Mesenchymal stem cell (in vitro differentiated cells and primary cell): ENCODE measurements around the gene REEP5.

Experiments
- DNase-seq: peaks from one replicate; pipeline ENCODE4 v3.0.0-alpha.2; 2013
- H2AFZ ChIP-seq: one replicate; pipeline ENCODE4 v1.6.1; 2013; ENCODE audit warnings: low read depth, mild to moderate bottlenecking, control low read depth, inconsistent platforms, low read length, moderate library complexity
- H2AK5ac ChIP-seq: 2 replicates; pipeline ENCODE4 v1.6.1; 2013; ENCODE audit warnings: low read length, moderate library complexity, mild to moderate bottlenecking, inconsistent platforms; ENCODE audit not compliant: severe bottlenecking
- H2BK120ac ChIP-seq: one replicate; pipeline ENCODE4 v1.6.1; 2013; ENCODE audit warnings: low read depth, mild to moderate bottlenecking, inconsistent platforms, low read length, moderate library complexity
- H2BK12ac ChIP-seq, 2 experiments: one replicate each; pipeline ENCODE4 v1.6.1; 2013; ENCODE audit warnings: inconsistent platforms in 2 of 2, low read length in 2 of 2, mild to moderate bottlenecking in 2 of 2, moderate library complexity in 2 of 2, control low read depth in 1 of 2
- H2BK15ac ChIP-seq: one replicate; pipeline ENCODE4 v1.6.1; 2013; ENCODE audit warnings: mild to moderate bottlenecking, low read depth, inconsistent platforms; ENCODE audit not compliant: poor library complexity, severe bottlenecking
- H2BK5ac ChIP-seq: 2 replicates; pipeline ENCODE4 v1.6.1; 2013; ENCODE audit warnings: low read depth, mild to moderate bottlenecking, low read length, control low read depth, inconsistent platforms; ENCODE audit not compliant: poor library complexity, severe bottlenecking
- H3K14ac ChIP-seq, 2 experiments: one replicate each; pipeline ENCODE4 v1.6.1; 2013; ENCODE audit warnings: inconsistent platforms in 2 of 2, low read length in 2 of 2, control low read depth in 1 of 2, mild to moderate bottlenecking in 1 of 2, moderate library complexity in 1 of 2
- H3K18ac ChIP-seq, 2 experiments: one replicate each; pipeline ENCODE4 v1.6.1; 2013; ENCODE audit warnings: inconsistent platforms in 2 of 2, low read length in 2 of 2, control low read depth in 1 of 2, low read depth in 1 of 2, mild to moderate bottlenecking in 1 of 2
- H3K23ac ChIP-seq, 2 experiments: one replicate each; pipeline ENCODE4 v1.6.1; 2013; ENCODE audit warnings: inconsistent platforms in 2 of 2, low read length in 2 of 2, mild to moderate bottlenecking in 2 of 2, moderate library complexity in 2 of 2, control low read depth in 1 of 2
- H3K27ac ChIP-seq: 2 replicates; pipeline ENCODE4 v1.5.1; 2013; ENCODE audit warnings: mild to moderate bottlenecking, moderate library complexity, low read length, control low read depth, inconsistent platforms; ENCODE audit not compliant: poor library complexity, severe bottlenecking
- H3K27me3 ChIP-seq, 2 experiments: 2 replicates each; pipeline versions ENCODE4 v1.6.1 to v1.7.0; 2013; ENCODE audit warnings: low read length in 2 of 2, mild to moderate bottlenecking in 2 of 2, moderate library complexity in 2 of 2, control low read depth in 1 of 2, inconsistent platforms in 1 of 2; ENCODE audit not compliant: control insufficient read depth in 1 of 2, insufficient read depth in 1 of 2
- H3K36me3 ChIP-seq, 2 experiments: 2 replicates each; pipeline versions ENCODE4 v1.6.1 to v1.7.0; 2013; ENCODE audit warnings: low read length in 2 of 2, control low read depth in 1 of 2, inconsistent platforms in 1 of 2, low read depth in 1 of 2, mild to moderate bottlenecking in 1 of 2; ENCODE audit not compliant: insufficient read depth in 2 of 2, control insufficient read depth in 1 of 2
- H3K4ac ChIP-seq, 2 experiments: one replicate each; pipeline ENCODE4 v1.6.1; 2013; ENCODE audit warnings: inconsistent platforms in 2 of 2, low read length in 2 of 2, mild to moderate bottlenecking in 2 of 2, moderate library complexity in 2 of 2, control low read depth in 1 of 2, low read depth in 1 of 2
- H3K4me1 ChIP-seq: 2 replicates; pipeline ENCODE4 v1.6.1; 2013; ENCODE audit warnings: low read depth, low read length, control low read depth; ENCODE audit not compliant: control insufficient read depth, insufficient read depth
- H3K4me2 ChIP-seq: 2 replicates; pipeline ENCODE4 v1.6.1; 2013; ENCODE audit warnings: low read length, mild to moderate bottlenecking, inconsistent platforms; ENCODE audit not compliant: poor library complexity, severe bottlenecking
- H3K4me3 ChIP-seq, 2 experiments: 2 replicates each; pipeline versions ENCODE4 v1.5.1 to v1.7.0; 2013; ENCODE audit warnings: low read length in 2 of 2, mild to moderate bottlenecking in 2 of 2, control low read depth in 1 of 2, low read depth in 1 of 2; ENCODE audit not compliant: insufficient read depth in 1 of 2
- H3K79me1 ChIP-seq: replicated peaks from 2 replicates; pipeline ENCODE4 v1.6.1; 2013; ENCODE audit warnings: mild to moderate bottlenecking, control low read depth, low read length, inconsistent platforms; ENCODE audit not compliant: poor library complexity, severe bottlenecking
- H3K9ac ChIP-seq: 2 replicates; pipeline ENCODE4 v1.7.0; 2013; ENCODE audit warnings: mild to moderate bottlenecking, low read length, moderate library complexity
- H3K9me3 ChIP-seq: 2 replicates; pipeline ENCODE4 v1.7.0; 2013; ENCODE audit warnings: mild to moderate bottlenecking, low read length; ENCODE audit not compliant: control insufficient read depth
- H4K8ac ChIP-seq: one replicate; pipeline ENCODE4 v1.6.1; 2013; ENCODE audit warnings: inconsistent platforms, mild to moderate bottlenecking, low read length, moderate library complexity
- H4K91ac ChIP-seq: one replicate; pipeline ENCODE4 v1.6.1; 2013; ENCODE audit warnings: mild to moderate bottlenecking, low read length, inconsistent platforms
- WGBS: methylation state at CpG from one replicate; pipeline ENCODE4 v1.1.7; 2013; ENCODE audit warnings: mixed read lengths; 5-methylcytosine and 5-hydroxymethylcytosine counted together

The REEP5 gene

DNA sequence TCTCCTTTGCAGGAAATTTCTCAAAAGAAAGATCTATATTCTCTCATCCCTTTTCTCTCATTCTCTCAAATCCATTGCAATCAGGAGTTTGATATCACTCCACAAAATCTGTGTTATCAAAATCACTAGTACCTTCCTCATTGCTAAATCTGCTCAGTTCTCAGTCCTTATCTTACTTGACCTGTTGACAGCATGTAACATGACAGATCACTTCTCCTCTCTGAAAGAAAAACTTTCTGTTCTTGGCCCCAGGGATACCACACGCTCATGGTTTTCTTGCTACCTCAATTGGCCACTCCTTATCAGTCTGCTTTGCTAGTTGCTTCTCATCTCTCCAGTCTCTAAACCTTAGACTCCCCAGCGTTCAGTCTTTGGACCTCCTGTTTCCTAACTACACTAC is 38.8 kb downstream of the REEP5 start:
- WGBS: 88% methylated on average over 2 of the region's 2 CpGs
- H3K27me3 ChIP-seq: no peaks in the 10 kb centered on the region
- no peak overlapping the region for H4K8ac ChIP-seq
- H2AK5ac ChIP-seq: no peak overlapping the region
- H3K27ac ChIP-seq: no peak overlapping the region
- H3K14ac ChIP-seq: no peak overlapping the region
- no peak for DNase-seq
- no peak overlapping the region for H2AFZ ChIP-seq
- no peaks in the 10 kb centered on the region for H3K4me1 ChIP-seq
- H3K9ac ChIP-seq: no peak overlapping the region
- no peak overlapping the region for H3K18ac ChIP-seq
- peaks cover 27% of the 10 kb centered on the region for H3K79me1 ChIP-seq
- peaks cover 23 to 92% of the 10 kb centered on the region in 2 experiments for H3K36me3 ChIP-seq
- H3K4me2 ChIP-seq: no peak overlapping the region
- H3K4me3 ChIP-seq: no peak overlapping the region
- H2BK15ac ChIP-seq: no peak overlapping the region
- H3K23ac ChIP-seq: no peak overlapping the region
- H4K91ac ChIP-seq: no peak overlapping the region
- H3K4ac ChIP-seq: no peak overlapping the region
- no peak overlapping the region for H2BK120ac ChIP-seq
- H2BK12ac ChIP-seq: no peak overlapping the region
- H3K9me3 ChIP-seq: no peaks in the 10 kb centered on the region
- H2BK5ac ChIP-seq: no peak overlapping the region

DNA sequence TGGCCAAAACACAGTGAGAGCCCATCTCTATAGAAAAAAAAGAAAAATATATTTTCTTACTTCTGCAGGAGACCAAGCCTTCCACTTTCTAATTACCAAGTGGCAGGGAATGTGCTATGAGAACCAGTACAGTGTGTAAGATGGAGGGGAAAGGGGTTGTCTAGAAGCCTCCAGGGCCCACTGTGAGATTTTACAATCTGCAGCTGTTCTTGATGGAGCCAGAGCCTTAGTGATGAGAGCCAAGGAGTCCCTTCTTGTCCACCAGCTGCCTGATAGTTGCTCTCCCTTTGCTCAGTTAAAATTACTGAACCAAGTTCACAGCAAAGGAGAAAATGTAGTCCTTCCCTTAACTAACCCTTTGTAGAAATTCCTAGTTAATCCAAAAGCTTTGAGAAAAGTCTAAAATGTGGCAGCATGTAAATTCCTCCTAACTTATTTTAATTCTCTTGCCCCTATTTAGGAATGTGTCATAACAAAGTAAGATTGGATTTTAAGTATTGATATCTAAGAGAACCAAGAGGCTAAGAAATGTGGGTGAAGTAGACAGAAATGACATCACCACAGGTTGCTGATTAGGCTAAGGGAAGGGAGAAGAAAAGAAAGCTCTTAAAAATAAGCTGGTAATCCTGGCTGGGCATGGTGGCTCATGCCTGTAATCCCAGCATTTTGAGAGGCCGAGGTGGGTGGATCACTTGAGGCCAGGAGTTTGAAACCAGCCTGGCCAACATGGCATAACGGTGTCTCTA is 41.6 kb downstream of the REEP5 start:
- no peak overlapping the region for H2BK15ac ChIP-seq
- H4K8ac ChIP-seq: no peak overlapping the region
- 100% methylated on average over 2 of the region's 2 CpGs for WGBS
- H3K14ac ChIP-seq: no peak overlapping the region
- no peak for DNase-seq
- H3K27me3 ChIP-seq: no peaks in the 10 kb centered on the region
- H3K9me3 ChIP-seq: no peaks in the 10 kb centered on the region
- no peak overlapping the region for H2BK120ac ChIP-seq
- no peak overlapping the region for H3K18ac ChIP-seq
- H2AFZ ChIP-seq: no peak overlapping the region
- H3K23ac ChIP-seq: no peak overlapping the region
- no peak overlapping the region for H3K4me2 ChIP-seq
- no peak overlapping the region for H3K4ac ChIP-seq
- H2BK5ac ChIP-seq: no peak overlapping the region
- H3K4me1 ChIP-seq: no peaks in the 10 kb centered on the region
- H4K91ac ChIP-seq: no peak overlapping the region
- no peak overlapping the region for H2AK5ac ChIP-seq
- no peak overlapping the region for H2BK12ac ChIP-seq
- peaks cover 21% of the 10 kb centered on the region for H3K79me1 ChIP-seq
- H3K9ac ChIP-seq: no peak overlapping the region
- peak overlapping the region; percentile 27 for H3K27ac ChIP-seq
- peaks cover 18 to 93% of the 10 kb centered on the region in 2 experiments for H3K36me3 ChIP-seq
- H3K4me3 ChIP-seq: no peak overlapping the region

DNA sequence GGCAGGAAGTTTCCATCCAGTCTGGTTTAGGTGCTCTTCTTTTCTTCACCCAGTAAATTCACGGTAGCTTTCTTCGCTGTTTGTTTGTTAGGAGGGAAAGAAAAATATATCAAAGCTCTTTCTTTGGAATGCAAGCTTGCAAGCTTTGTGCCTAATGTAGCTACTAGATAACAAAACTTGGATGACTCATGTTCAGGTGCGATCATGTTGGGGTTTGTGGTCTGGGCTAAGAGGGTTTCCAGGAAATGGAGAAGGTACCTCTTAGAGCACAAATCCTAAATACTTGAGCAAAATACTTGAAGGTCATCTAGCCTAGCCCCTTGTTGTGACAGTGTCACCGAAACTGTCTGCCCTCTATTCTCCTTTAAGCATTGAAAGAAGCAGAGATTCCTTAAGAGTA is 43.3 kb downstream of the REEP5 start:
- Histone ChIP-seq H3K4ac (no peak overlapping the region), H3K9ac (no peak overlapping the region), H3K18ac (no peak overlapping the region), H4K91ac (no peak overlapping the region), H3K23ac (no peak overlapping the region), H3K14ac (no peak overlapping the region), H3K36me3 (peaks cover 20 to 90% of the 10 kb centered on the region in 2 experiments), H3K4me1 (peaks cover 1% of the 10 kb centered on the region), H2BK5ac (no peak overlapping the region), H2BK12ac (no peak overlapping the region), H3K4me3 (no peak overlapping the region), H3K27ac (peak overlapping the region; percentile 51), H3K9me3 (no peaks in the 10 kb centered on the region), H3K27me3 (no peaks in the 10 kb centered on the region), H2BK120ac (no peak overlapping the region), H4K8ac (no peak overlapping the region), H2AK5ac (no peak overlapping the region), H3K79me1 (peaks cover 18% of the 10 kb centered on the region), H2BK15ac (no peak overlapping the region), H2AFZ (no peak overlapping the region), H3K4me2 (no peak overlapping the region)
- WGBS: 54% methylated on average over 3 of the region's 4 CpGs
- DNase-seq: peak; percentile 27

DNA sequence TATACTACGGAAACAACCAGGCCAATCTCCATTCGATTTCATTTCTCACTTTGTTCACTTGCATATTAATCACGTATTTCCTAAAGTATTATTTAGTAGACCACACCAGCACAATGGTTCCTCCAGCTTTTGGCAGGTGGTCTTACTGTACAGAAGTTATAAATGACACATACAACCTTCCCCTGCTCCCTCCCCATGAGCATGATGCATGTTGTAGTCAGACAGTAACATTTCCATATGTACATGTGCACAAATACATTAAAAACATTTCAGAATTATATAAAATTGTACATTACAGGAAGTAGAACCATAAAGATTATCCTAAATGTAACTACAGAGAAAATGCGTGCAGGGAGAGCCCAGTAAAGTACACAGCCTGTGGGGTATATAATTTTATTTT is 43.9 kb downstream of the REEP5 start:
- no peak for DNase-seq
- H3K27ac ChIP-seq: peak overlapping the region; percentile 12
- peaks cover 16% of the 10 kb centered on the region for H3K79me1 ChIP-seq
- H2BK15ac ChIP-seq: no peak overlapping the region
- no peak overlapping the region for H3K9ac ChIP-seq
- H2BK120ac ChIP-seq: no peak overlapping the region
- 63% methylated on average over 3 of the region's 4 CpGs for WGBS
- no peak overlapping the region for H3K23ac ChIP-seq
- no peak overlapping the region for H2BK12ac ChIP-seq
- H3K36me3 ChIP-seq: peaks cover 20 to 84% of the 10 kb centered on the region in 2 experiments
- no peak overlapping the region for H4K91ac ChIP-seq
- H3K4ac ChIP-seq: no peak overlapping the region
- H2AK5ac ChIP-seq: no peak overlapping the region
- H3K4me1 ChIP-seq: peaks cover 1% of the 10 kb centered on the region
- no peak overlapping the region for H2BK5ac ChIP-seq
- no peak overlapping the region for H3K18ac ChIP-seq
- H3K9me3 ChIP-seq: no peaks in the 10 kb centered on the region
- H4K8ac ChIP-seq: no peak overlapping the region
- no peak overlapping the region for H2AFZ ChIP-seq
- H3K4me3 ChIP-seq: no peak overlapping the region
- no peaks in the 10 kb centered on the region for H3K27me3 ChIP-seq
- no peak overlapping the region for H3K14ac ChIP-seq
- H3K4me2 ChIP-seq: no peak overlapping the region
